ENCODE results near the gene ARSG. TPM values are rescaled to one million over a fixed set of nuclear protein-coding genes. Genes with fewer than 3 reads are reported as not detected.
A peak's percentile ranks its signal among the peaks of the same experiment; 100 is the strongest.

ARSG gene
- total and polyA plus RNA-seq, 2 of the 13 experiments (the other 11 are each of a cell fraction or from before 2014, with no cell fraction given): 3.7 to 15.2 TPM

GRCh38 chr17:68291836-68292688 lies 767 bp downstream of the ARSG start (continued):
- peak; percentile 97 for TF ChIP-seq ZNF512B (CRISPR knock-in tag; IDR thresholded peaks at IDR 0.05; ENCODE audit: borderline replicate concordance)
- 0 out of 2 replicates have a peak, but pooled peaks have one; percentile 24 for TF ChIP-seq FOXJ3 (CRISPR knock-in tag; IDR thresholded peaks at IDR 0.05; ENCODE audit: borderline replicate concordance)
- TF ChIP-seq TEAD3 (CRISPR knock-in tag; optimal IDR thresholded peaks at IDR 0.05; ENCODE audit: borderline replicate concordance): peak; percentile 93
- TF ChIP-seq SP140L (CRISPR knock-in tag; IDR thresholded peaks at IDR 0.05; ENCODE audit: borderline replicate concordance): no peak; the same call in 1 of the 2 replicates
- TF ChIP-seq MAFK (conservative IDR thresholded peaks at IDR 0.05 in 1 of 2, IDR thresholded peaks at IDR 0.05 in 1 of 2; ENCODE audit: low read length in 2 of 2): peak; percentile 95 to 99
- TF ChIP-seq ZNF256 (CRISPR knock-in tag; conservative IDR thresholded peaks at IDR 0.05): peak; percentile 47; the same call in 1 of the 2 replicates
- TF ChIP-seq ZNF501 (CRISPR knock-in tag; IDR thresholded peaks at IDR 0.05): 0 out of 2 replicates have a peak, but pooled peaks have one; percentile 81
- no peak for TF ChIP-seq ZNF562 (CRISPR knock-in tag; IDR thresholded peaks at IDR 0.05; ENCODE audit: borderline replicate concordance)
- TF ChIP-seq SP1 (IDR thresholded peaks at IDR 0.05): no peak
- TF ChIP-seq SP1 (CRISPR knock-in tag; IDR thresholded peaks at IDR 0.05): no peak
- TF ChIP-seq MYC (CRISPR knock-in tag; IDR thresholded peaks at IDR 0.05; ENCODE audit: borderline replicate concordance): peak; percentile 69; the same call in 1 of the 2 replicates
- TF ChIP-seq ARID4A (CRISPR knock-in tag; IDR thresholded peaks at IDR 0.05; ENCODE audit: borderline replicate concordance): peak; percentile 66; the same call in 1 of the 2 replicates
- peak; percentile 27; the same call in 1 of the 2 replicates for TF ChIP-seq ZNF776 (CRISPR knock-in tag; IDR thresholded peaks at IDR 0.05)
- TF ChIP-seq ZNF558 (CRISPR knock-in tag; IDR thresholded peaks at IDR 0.05; ENCODE audit: borderline replicate concordance): no peak; the same call in 1 of the 2 replicates
- TF ChIP-seq ATF1 (CRISPR knock-in tag; IDR thresholded peaks at IDR 0.05): no peak
- no peak for TF ChIP-seq GMEB2 (CRISPR knock-in tag; IDR thresholded peaks at IDR 0.05; ENCODE audit: low read depth)
- TF ChIP-seq ZKSCAN8 (CRISPR knock-in tag; IDR thresholded peaks at IDR 0.05; ENCODE audit: borderline replicate concordance): 0 out of 2 replicates have a peak, but pooled peaks have one; percentile 28
- TF ChIP-seq KLF6 (CRISPR knock-in tag; IDR thresholded peaks at IDR 0.05): peak; percentile 13; the same call in 1 of the 2 replicates
